SK-N-SH (cell line): ENCODE data around the gene NTMT1. TPM values are rescaled to one million over a fixed set of nuclear protein-coding genes. Genes with fewer than 3 reads are reported as not detected.

Source experiments
- CTCF ChIA-PET: fragments of 300-600, 350-600 bp; formaldehyde crosslinking; extraction: SDS; loops from one replicate; lab custom pipeline; 2021; lab: Yijun Ruan, JAX
- POLR2A ChIA-PET: fragments of 350-600 bp; sonication (Branson Sonifier 250); formaldehyde crosslinking; extraction: SDS; loops from one replicate; lab custom pipeline; 2020; ENCODE audit warnings: antibody characterized with exemption, inconsistent platforms; lab: Yijun Ruan, JAX
- DNase-seq: peaks from one replicate; pipeline ENCODE4 v3.0.0; 2012
- H2AFZ ChIP-seq: fragments of 200-600 bp; sonication (generic); 2 replicates; pipeline ENCODE4 v1.8.1; 2016; ENCODE audit warnings: antibody characterized with exemption, mild to moderate bottlenecking, low read depth
- H3F3A ChIP-seq: fragments of 200-600 bp; sonication (generic); replicated peaks from 2 replicates; pipeline ENCODE3; 2016; ENCODE audit warnings: antibody characterized with exemption, mild to moderate bottlenecking; ENCODE audit not compliant: insufficient read depth
- H3K27ac ChIP-seq, 2 experiments: fragments of 200-500 bp in 1 of 2; fragments of 200-600 bp in 1 of 2; sonication (Bioruptor generic) in 1 of 2; sonication (generic), shearing (Covaris generic) in 1 of 2; 2 replicates each; pipeline versions ENCODE4 v1.5.1 to v1.6.1; 2014 to 2016; ENCODE audit warnings: low read depth in 2 of 2, inconsistent platforms in 1 of 2, low read length in 1 of 2, mild to moderate bottlenecking in 1 of 2, mixed read lengths in 1 of 2
- H3K27me3 ChIP-seq: fragments of 200-600 bp; sonication (generic), shearing (Covaris generic); 2 replicates; pipeline ENCODE4 v1.6.1; 2016; ENCODE audit warnings: mixed run types; ENCODE audit not compliant: insufficient read depth
- H3K36me3 ChIP-seq, 2 experiments: fragments of 200-500 bp in 1 of 2; fragments of 200-600 bp in 1 of 2; sonication (Bioruptor generic) in 1 of 2; sonication (generic) in 1 of 2; replicated peaks in 1 of 2; 2 replicates each; pipeline versions ENCODE3 to v1.5.1; 2014 to 2016; ENCODE audit warnings: low read length in 1 of 2, mild to moderate bottlenecking in 1 of 2; ENCODE audit not compliant: insufficient read depth in 2 of 2, control insufficient read depth in 1 of 2
- H3K4me1 ChIP-seq, 2 experiments: fragments of 200-500 bp in 1 of 2; fragments of 200-600 bp in 1 of 2; sonication (Bioruptor generic) in 1 of 2; sonication (generic), shearing (Covaris generic) in 1 of 2; 2 replicates each; pipeline versions ENCODE4 v1.5.1 to v1.6.1; 2014 to 2016; ENCODE audit warnings: low read depth in 1 of 2, low read length in 1 of 2, mixed run types in 1 of 2; ENCODE audit not compliant: insufficient read depth in 2 of 2, control insufficient read depth in 1 of 2
- H3K4me2 ChIP-seq: fragments of 200-600 bp; sonication (generic), shearing (Covaris generic); 2 replicates; pipeline ENCODE4 v1.6.1; 2017; ENCODE audit warnings: mixed run types
- H3K4me3 ChIP-seq, 2 experiments: fragments of 200-500 bp in 1 of 2; fragments of 200-600 bp in 1 of 2; sonication (Bioruptor generic) in 1 of 2; sonication (generic), shearing (Covaris generic) in 1 of 2; 2 replicates each; pipeline versions ENCODE4 v1.5.1 to v1.8.1; 2014 to 2016; ENCODE audit warnings: low read depth in 2 of 2, inconsistent platforms in 1 of 2, low read length in 1 of 2, mild to moderate bottlenecking in 1 of 2, mixed read lengths in 1 of 2, moderate library complexity in 1 of 2
- H3K79me2 ChIP-seq: fragments of 200-600 bp; sonication (generic); 2 replicates; pipeline ENCODE4 v1.8.1; 2017; ENCODE audit warnings: mild to moderate bottlenecking; ENCODE audit not compliant: insufficient read depth
- H3K9ac ChIP-seq: fragments of 200-600 bp; sonication (generic); 2 replicates; pipeline ENCODE4 v1.6.1; 2017; ENCODE audit warnings: mixed run types
- H3K9me2 ChIP-seq: fragments of 200-600 bp; sonication (generic); 2 replicates; pipeline ENCODE4 v1.6.1; 2017; ENCODE audit warnings: mixed run types
- H3K9me3 ChIP-seq: fragments of 200-600 bp; sonication (generic); 2 replicates; pipeline ENCODE4 v1.6.1; 2017; ENCODE audit warnings: mixed run types, mild to moderate bottlenecking, moderate library complexity
- H4K20me1 ChIP-seq: fragments of 200-600 bp; sonication (generic); 2 replicates; pipeline ENCODE4 v1.6.1; 2017; ENCODE audit warnings: mild to moderate bottlenecking, mixed run types; ENCODE audit not compliant: insufficient read depth
- CHD2 ChIP-seq: fragments of 150-350 bp; IDR thresholded peaks from 2 replicates; pipeline ENCODE4 v1.6.1; 2018; ENCODE audit warnings: low read length; ENCODE audit not compliant: partially characterized antibody
- EP300 ChIP-seq, 2 experiments: IDR thresholded peaks; 2 replicates each; pipeline versions ENCODE4 v1.4.0 to v1.6.1; 2012; ENCODE audit warnings: borderline replicate concordance in 1 of 2, low read depth in 1 of 2, low read length in 1 of 2
- FOSL2 ChIP-seq: IDR thresholded peaks from 2 replicates; pipeline ENCODE4 v1.4.0; 2012; ENCODE audit warnings: low read depth, mild to moderate bottlenecking, moderate library complexity, borderline replicate concordance
- FOXJ3 ChIP-seq: sonication (generic); formaldehyde crosslinking; IDR thresholded peaks from 2 replicates; pipeline ENCODE4 v1.5.1; 2020; ENCODE audit warnings: mild to moderate bottlenecking, missing genetic modification reagents
- JUND ChIP-seq: IDR thresholded peaks from 2 replicates; pipeline ENCODE4 v1.4.0; 2012
- MEF2A ChIP-seq: IDR thresholded peaks from 2 replicates; pipeline ENCODE4 v1.4.0; 2012; ENCODE audit warnings: low read depth, borderline replicate concordance
- NFIC ChIP-seq: IDR thresholded peaks from 2 replicates; pipeline ENCODE4 v1.4.0; 2012; ENCODE audit warnings: borderline replicate concordance
- NRF1 ChIP-seq: IDR thresholded peaks from 2 replicates; pipeline ENCODE4 v1.6.1; 2012; ENCODE audit warnings: low read depth, mild to moderate bottlenecking, low read length
- RAD21 ChIP-seq: IDR thresholded peaks from 2 replicates; pipeline ENCODE4 v1.6.1; 2012; ENCODE audit warnings: mild to moderate bottlenecking, low read length
- RXRA ChIP-seq: IDR thresholded peaks from 2 replicates; pipeline ENCODE4 v1.4.0; 2012; ENCODE audit warnings: low read depth, mild to moderate bottlenecking, borderline replicate concordance
- SIN3A ChIP-seq: IDR thresholded peaks from 2 replicates; pipeline ENCODE4 v1.6.1; 2012; ENCODE audit warnings: low read depth, mild to moderate bottlenecking, low read length, moderate library complexity, borderline replicate concordance
- WGBS: methylation state at CpG from one replicate; pipeline ENCODE4 v1.1.6; 2017; ENCODE audit warnings: low lambda C conversion rate; 5-methylcytosine and 5-hydroxymethylcytosine counted together
- polyA plus RNA-seq, 3 experiments: library from polyadenylated mRNA; depleted of rRNA; stranded (reverse); fragments of >200 nt; gene quantifications; 2 replicates each; pipeline ENCODE4 v1.2.3, GENCODE V29; 2012

The NTMT1 gene
- polyA plus RNA-seq, 1 of the 3 experiments (the other 2 are of a cell fraction), result 78.3 TPM

DNA sequence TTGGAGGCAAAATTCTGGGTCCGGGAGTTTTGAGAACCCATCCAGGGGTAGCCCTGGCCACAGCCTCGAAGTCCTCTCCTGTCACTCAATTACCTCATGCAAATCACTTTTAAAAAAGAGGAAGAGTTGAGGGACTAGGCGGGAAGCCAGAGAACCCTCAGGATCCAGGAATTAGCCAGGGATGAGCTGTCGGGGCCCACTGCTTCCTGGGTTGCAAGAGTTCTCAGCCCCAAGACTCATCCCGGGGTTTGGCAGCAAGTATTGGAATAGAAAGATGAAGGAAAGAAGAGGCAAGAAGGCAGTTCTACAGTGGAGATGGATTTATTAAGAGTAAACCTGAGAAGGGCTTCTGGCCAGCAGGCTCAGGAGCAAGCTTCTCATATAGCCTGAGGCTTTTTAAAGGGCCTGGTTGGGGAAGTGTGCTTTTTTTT lies 30.6 kb upstream of the NTMT1 start:
- WGBS, result 80% methylated on average over 5 of the region's 5 CpGs
- no peak for DNase-seq
- Histone ChIP-seq H3K9me3 (no peaks in the 10 kb centered on the region), H3K27me3 (no peaks in the 10 kb centered on the region), H3K9ac (no peak overlapping the region), H3F3A (no peaks in the 10 kb centered on the region), H3K4me3 (no peak overlapping the region), H3K4me1 (peaks cover 0 to 6% of the 10 kb centered on the region in 2 experiments; a peak in 2 of 4 replicates), H3K9me2 (no peaks in the 10 kb centered on the region), H3K79me2 (no peaks in the 10 kb centered on the region), H3K27ac (no peak overlapping the region), H3K4me2 (no peak overlapping the region), H2AFZ (no peak overlapping the region), H3K36me3 (no peaks in the 10 kb centered on the region), H4K20me1 (no peaks in the 10 kb centered on the region)
- ChIA-PET CTCF (interaction anchor here (1.0 to 2.1 kb wide), 2 partner anchors 9 to 16 kb away, joined by 3 to 8 read pairs; no protein-coding TSS in a partner anchor), POLR2A (no interaction called here)
- no peak for TF ChIP-seq JUND

DNA sequence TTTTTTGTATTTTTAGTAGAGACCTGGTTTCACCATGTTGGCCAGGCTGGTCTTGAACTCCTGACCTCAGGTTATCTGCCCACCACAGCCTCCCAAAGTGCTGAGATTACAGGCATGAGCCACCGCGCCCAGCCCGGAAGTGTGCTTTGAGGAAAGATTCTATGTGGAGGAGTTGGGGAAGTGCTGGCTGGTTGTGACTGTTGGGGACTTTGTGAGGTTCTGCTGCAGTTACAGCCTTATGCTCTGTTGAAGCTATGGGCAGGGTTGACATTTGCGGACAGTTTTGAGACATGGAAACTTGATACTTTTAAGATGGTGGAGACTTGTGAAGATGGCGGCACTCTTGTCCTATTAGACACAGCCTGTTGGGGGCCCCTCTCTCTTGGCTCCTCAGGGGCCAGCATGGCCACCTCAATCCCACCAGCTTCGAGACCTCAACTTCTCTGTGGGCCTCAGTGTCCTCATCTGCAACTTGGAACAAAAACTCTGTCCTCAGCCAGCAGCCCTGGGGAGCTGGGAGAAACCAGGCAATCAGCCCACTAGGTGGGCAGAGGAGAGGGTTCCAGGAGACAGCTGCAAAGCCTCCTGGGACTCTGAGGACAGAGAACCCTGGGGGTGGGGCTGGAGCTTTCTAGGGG lies 29.9 kb upstream of the NTMT1 start:
- WGBS, result 94% methylated on average over 6 of the region's 6 CpGs
- H3K9ac ChIP-seq, result no peak overlapping the region
- POLR2A ChIA-PET, result interaction anchor here (0.7 to 1.9 kb wide), 8 partner anchors 9 to 419 kb away, joined by 3 to 13 read pairs (median 3); no protein-coding TSS in a partner anchor

DNA sequence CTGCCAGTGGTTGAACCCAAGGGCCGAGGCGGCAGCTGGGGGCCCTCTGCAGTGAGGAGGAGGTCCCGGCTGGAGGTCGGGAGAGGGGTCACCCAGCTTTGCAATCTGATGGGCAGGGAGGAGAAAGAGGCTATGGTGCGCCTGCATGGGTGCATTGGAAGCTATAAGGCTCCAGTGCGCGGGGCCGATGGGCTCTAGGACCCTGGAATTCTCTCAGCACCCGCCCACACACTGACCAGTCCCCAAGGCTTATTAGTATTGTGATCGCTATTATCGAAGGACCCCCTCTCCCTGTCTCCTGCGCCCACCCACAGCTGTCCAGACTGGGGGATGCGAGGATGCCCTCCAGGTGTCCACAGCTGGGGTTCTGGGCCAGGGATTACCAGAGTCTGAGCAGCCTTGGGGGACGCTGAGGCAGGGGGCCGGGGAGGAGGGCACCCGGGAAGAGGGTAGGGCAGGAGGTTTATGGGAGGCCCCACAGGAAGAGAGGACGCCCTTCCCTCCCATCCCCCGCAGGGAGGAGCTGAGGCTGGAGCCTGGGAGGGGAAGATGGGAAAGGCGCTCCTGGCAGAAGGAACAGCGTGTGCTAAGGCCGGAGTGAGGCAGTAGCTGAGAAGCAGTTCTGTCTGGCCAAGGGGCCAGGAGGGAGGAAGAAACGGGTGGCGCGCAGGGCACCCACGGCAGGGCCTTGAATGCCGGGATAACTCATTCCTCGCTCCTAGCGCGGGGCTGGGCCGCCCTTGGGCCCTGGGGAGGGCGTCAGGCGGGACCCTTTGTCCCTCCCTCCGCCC lies 29.2 kb upstream of the NTMT1 start:
- Histone ChIP-seq H3K36me3 (no peaks in the 10 kb centered on the region), H3K4me1 (peaks cover 0 to 6% of the 10 kb centered on the region in 2 experiments; a peak in 2 of 4 replicates), H3K27me3 (no peaks in the 10 kb centered on the region), H3F3A (no peaks in the 10 kb centered on the region), H2AFZ (no peak overlapping the region)
- POLR2A ChIA-PET, result interaction anchor here (0.6 to 1.9 kb wide), 15 partner anchors 10 to 458 kb away, joined by 3 to 13 read pairs (median 3); no protein-coding TSS in a partner anchor
- WGBS, result 51% methylated on average over 24 of the region's 33 CpGs
- peak; percentile 79 for DNase-seq
- TF ChIP-seq RAD21 (no peak), SIN3A (no peak), FOSL2 (no peak), MEF2A (no peak), RXRA (no peak), NRF1 (no peak), FOXJ3 (CRISPR knock-in tag) (0 out of 2 replicates have a peak, but pooled peaks have one; percentile 18), NFIC (no peak), CHD2 (peak; percentile 33)
- TF ChIP-seq, all 33 proteins: peak for 2
- Histone ChIP-seq H3K4me2 (peak overlapping the region; percentile 28; the same call in 1 of the 2 replicates), H3K9ac (no peak overlapping the region; the same call in 1 of the 2 replicates), H4K20me1 (no peaks in the 10 kb centered on the region), H3K27ac (peak overlapping the region in 1 of 2 experiments; percentile 36; a peak in 1 of 4 replicates), H3K79me2 (no peaks in the 10 kb centered on the region), H3K4me3 (peak overlapping the region in 1 of 2 experiments; percentile 35; a peak in 2 of 4 replicates), H3K9me2 (no peaks in the 10 kb centered on the region), H3K9me3 (no peaks in the 10 kb centered on the region)
- CTCF ChIA-PET, result interaction anchor here (0.7 to 2.2 kb wide), 10 partner anchors 10 to 465 kb away, joined by 3 to 8 read pairs (median 4); no protein-coding TSS in a partner anchor

More for the DNA sequence above, 29.9 kb upstream of the NTMT1 start:
- no peaks in the 10 kb centered on the region for H4K20me1 ChIP-seq
- no peak overlapping the region for H3K27ac ChIP-seq
- H3K4me3 ChIP-seq, result no peak overlapping the region
- no peaks in the 10 kb centered on the region for H3K36me3 ChIP-seq
- CTCF ChIA-PET, result interaction anchor here (0.7 to 2.2 kb wide), 9 partner anchors 10 to 464 kb away, joined by 3 to 8 read pairs (median 4); no protein-coding TSS in a partner anchor
- H3K9me3 ChIP-seq, result no peaks in the 10 kb centered on the region
- H2AFZ ChIP-seq, result no peak overlapping the region
- H3K79me2 ChIP-seq, result no peaks in the 10 kb centered on the region
- no peaks in the 10 kb centered on the region for H3K9me2 ChIP-seq
- DNase-seq, result no peak
- no peak for TF ChIP-seq EP300 (IDR thresholded peaks at IDR 0.05; ENCODE audit: borderline replicate concordance in 1 of 2, low read depth in 1 of 2, low read length in 1 of 2)
- H3K4me2 ChIP-seq, result no peak overlapping the region
- no peaks in the 10 kb centered on the region for H3K27me3 ChIP-seq
- peaks cover 0 to 6% of the 10 kb centered on the region in 2 experiments; a peak in 2 of 4 replicates for H3K4me1 ChIP-seq
- H3F3A ChIP-seq, result no peaks in the 10 kb centered on the region
